Measurements from ENCODE around the gene SLCO1A2.

SLCO1A2 gene

DNA sequence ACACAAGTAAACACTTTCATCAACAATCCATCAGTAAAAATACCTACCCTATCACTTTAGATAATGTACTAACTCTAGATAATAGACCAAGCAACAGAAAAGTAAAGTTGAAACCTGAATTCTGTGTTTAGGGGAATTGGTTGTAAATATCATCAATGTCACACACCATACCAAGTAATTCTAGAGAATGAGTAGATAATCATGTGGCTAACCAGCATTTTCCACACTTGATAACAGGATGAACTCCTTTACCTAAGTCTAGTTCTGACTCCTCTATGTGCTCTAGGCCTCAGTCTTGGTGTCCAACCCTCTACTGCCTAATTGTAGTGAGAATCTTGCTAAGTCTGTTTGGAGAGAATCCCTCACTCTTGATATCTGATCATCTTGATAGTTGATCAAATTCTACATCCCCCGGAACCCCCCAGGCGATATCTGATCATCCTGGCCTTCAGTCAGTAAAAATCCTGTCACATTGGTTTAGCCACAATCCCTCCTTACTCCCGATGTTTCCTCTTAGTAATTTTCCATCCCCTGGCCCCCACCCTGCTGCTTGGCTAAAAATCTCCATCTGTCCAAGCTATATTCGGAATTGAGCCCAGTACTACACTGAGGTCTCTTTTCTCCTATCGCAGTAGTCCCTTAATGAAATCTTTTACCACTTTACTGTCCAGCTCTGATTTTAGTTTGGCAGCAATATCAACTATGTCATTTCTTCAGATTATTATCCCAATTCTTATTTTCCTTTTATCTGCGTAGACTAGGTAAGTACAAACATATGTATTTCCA is 3.4 kb upstream of the SLCO1A2 start:
- Histone ChIP-seq H3K36me3 (ENCODE audit: control insufficient read depth in 2 of 2, insufficient read depth in 1 of 2, low read length in 2 of 2) (no peaks in the 10 kb centered on the region), H3K9me3 (ENCODE audit: control insufficient read depth, insufficient read depth, low read depth, low read length) (no peaks in the 10 kb centered on the region), H3K4me1 (ENCODE audit: control insufficient read depth, insufficient read depth, low read length) (no peaks in the 10 kb centered on the region), H3K27ac (ENCODE audit: extremely low read depth, low read depth, low read length) (no peak overlapping the region), H3K4me3 (ENCODE audit: low read depth, low read length) (no peak overlapping the region)
- CTCF ChIA-PET, result no interaction called here
- TF ChIP-seq HOXA7 (CRISPR knock-in tag; IDR thresholded peaks at IDR 0.05; ENCODE audit: borderline replicate concordance) (no peak), ZNF169 (tag by site-specific recombination; IDR thresholded peaks at IDR 0.05) (no peak), REPIN1 (tag by site-specific recombination; IDR thresholded peaks at IDR 0.05; ENCODE audit: low read depth) (no peak), ZNF324 (tag by site-specific recombination; IDR thresholded peaks at IDR 0.05) (no peak), OSR2 (tag by site-specific recombination; IDR thresholded peaks at IDR 0.05) (no peak), ZNF843 (tag by site-specific recombination; IDR thresholded peaks at IDR 0.05) (no peak), ZNF629 (tag by site-specific recombination; IDR thresholded peaks at IDR 0.05) (no peak), YY2 (tag by site-specific recombination; IDR thresholded peaks at IDR 0.05) (no peak), ZSCAN30 (tag by site-specific recombination; IDR thresholded peaks at IDR 0.05) (no peak), ZNF202 (tag by site-specific recombination; IDR thresholded peaks at IDR 0.05; ENCODE audit: borderline replicate concordance) (no peak), ZNF391 (tag by site-specific recombination; IDR thresholded peaks at IDR 0.05; ENCODE audit: borderline replicate concordance, low read depth) (no peak)
- POLR2A ChIA-PET, result no interaction called here

- TF ChIP-seq ZNF76 (tag by site-specific recombination; IDR thresholded peaks at IDR 0.05; ENCODE audit: borderline replicate concordance, low read depth) (no peak), ZNF404 (tag by site-specific recombination; IDR thresholded peaks at IDR 0.05) (no peak), ZBTB21 (tag by site-specific recombination; IDR thresholded peaks at IDR 0.05) (no peak), SCRT1 (tag by site-specific recombination; IDR thresholded peaks at IDR 0.05; ENCODE audit: borderline replicate concordance) (no peak), ZNF664 (tag by site-specific recombination; IDR thresholded peaks at IDR 0.05) (no peak), ZNF174 (tag by site-specific recombination; IDR thresholded peaks at IDR 0.05) (no peak)
- TF ChIP-seq, protein P1, sequence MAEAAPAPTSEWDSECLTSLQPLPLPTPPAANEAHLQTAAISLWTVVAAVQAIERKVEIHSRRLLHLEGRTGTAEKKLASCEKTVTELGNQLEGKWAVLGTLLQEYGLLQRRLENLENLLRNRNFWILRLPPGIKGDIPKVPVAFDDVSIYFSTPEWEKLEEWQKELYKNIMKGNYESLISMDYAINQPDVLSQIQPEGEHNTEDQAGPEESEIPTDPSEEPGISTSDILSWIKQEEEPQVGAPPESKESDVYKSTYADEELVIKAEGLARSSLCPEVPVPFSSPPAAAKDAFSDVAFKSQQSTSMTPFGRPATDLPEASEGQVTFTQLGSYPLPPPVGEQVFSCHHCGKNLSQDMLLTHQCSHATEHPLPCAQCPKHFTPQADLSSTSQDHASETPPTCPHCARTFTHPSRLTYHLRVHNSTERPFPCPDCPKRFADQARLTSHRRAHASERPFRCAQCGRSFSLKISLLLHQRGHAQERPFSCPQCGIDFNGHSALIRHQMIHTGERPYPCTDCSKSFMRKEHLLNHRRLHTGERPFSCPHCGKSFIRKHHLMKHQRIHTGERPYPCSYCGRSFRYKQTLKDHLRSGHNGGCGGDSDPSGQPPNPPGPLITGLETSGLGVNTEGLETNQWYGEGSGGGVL (tag by site-specific recombination; IDR thresholded peaks at IDR 0.05), result no peak
- no peaks in the 10 kb centered on the region for H3K4me1 ChIP-seq (ENCODE audit: control insufficient read depth, insufficient read depth, low read length)
- H3K9me3 ChIP-seq (ENCODE audit: control insufficient read depth, insufficient read depth, low read depth, low read length), result no peaks in the 10 kb centered on the region
- no peaks in the 10 kb centered on the region for H3K36me3 ChIP-seq (ENCODE audit: control insufficient read depth in 2 of 2, insufficient read depth in 1 of 2, low read length in 2 of 2)
- ChIA-PET CTCF (no interaction called here), POLR2A (no interaction called here)
- H3K27ac ChIP-seq (ENCODE audit: extremely low read depth, low read depth, low read length), result no peak overlapping the region
- no peak overlapping the region for H3K4me3 ChIP-seq (ENCODE audit: low read depth, low read length)
Measured at GRCh38 chr12:21337453-21337852, 2.7 kb upstream of the SLCO1A2 start.

DNA sequence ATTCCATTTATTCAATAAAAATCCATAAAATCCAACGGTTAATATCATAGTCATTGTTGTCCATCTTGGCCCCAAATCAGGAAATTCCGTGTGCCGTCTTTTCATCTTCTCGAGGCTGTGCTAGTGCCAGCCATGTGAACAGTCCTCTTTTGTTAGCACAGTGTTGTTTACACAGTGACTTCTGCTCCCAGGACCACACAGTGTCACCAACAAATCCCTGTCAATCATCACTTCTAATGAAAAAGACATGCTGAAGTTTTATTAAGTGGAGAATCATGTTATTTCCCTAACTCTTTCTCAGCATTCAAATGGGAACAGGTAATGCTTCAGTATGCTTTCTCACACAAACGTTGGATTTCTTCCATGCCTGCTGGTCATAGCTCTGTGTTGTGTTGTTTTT is 1.9 kb upstream of the SLCO1A2 start:
- Histone ChIP-seq H3K36me3 (ENCODE audit: control insufficient read depth in 2 of 2, insufficient read depth in 1 of 2, low read length in 2 of 2) (no peaks in the 10 kb centered on the region), H3K4me1 (ENCODE audit: control insufficient read depth, insufficient read depth, low read length) (no peaks in the 10 kb centered on the region), H3K9me3 (ENCODE audit: control insufficient read depth, insufficient read depth, low read depth, low read length) (no peaks in the 10 kb centered on the region), H3K4me3 (ENCODE audit: low read depth, low read length) (no peak overlapping the region), H3K27ac (ENCODE audit: extremely low read depth, low read depth, low read length) (no peak overlapping the region)
- ChIA-PET POLR2A (no interaction called here), CTCF (interaction anchor here (1.0 kb wide), 1 partner anchor 344 kb away, joined by 3 read pairs; no protein-coding TSS in a partner anchor)
- no peak for TF ChIP-seq ZBTB11 (tag by site-specific recombination; conservative IDR thresholded peaks at IDR 0.05; ENCODE audit: low read depth)
- TF ChIP-seq PRDM2 (tag by site-specific recombination; IDR thresholded peaks at IDR 0.05; ENCODE audit: borderline replicate concordance), result no peak
- TF ChIP-seq ZNF560 (tag by site-specific recombination; IDR thresholded peaks at IDR 0.05; ENCODE audit: borderline replicate concordance), result no peak

All from HEK293 (cell line).